ENCODE measurements around the gene GSTM3.
"Not testable (repeated sequence)": the region's sequence is repeated elsewhere in the genome, so short reads cannot be mapped to it uniquely, and the experiment has no call there.

GSTM3 gene

GRCh38 chr1:109689844-109690405 is 50.9 kb downstream of the GSTM3 start:
- H3K9ac ChIP-seq (ENCODE audit: low read length) = no peak overlapping the region
- no peaks in the 10 kb centered on the region for H3K36me3 ChIP-seq (ENCODE audit: control insufficient read depth, insufficient read depth, low read length)
- H3K27ac ChIP-seq (ENCODE audit: low read depth, low read length) = no peak overlapping the region
- H3K4me1 ChIP-seq (ENCODE audit: control insufficient read depth, insufficient read depth, low read length) = no peaks in the 10 kb centered on the region
- no peaks in the 10 kb centered on the region for H3K27me3 ChIP-seq (ENCODE audit: control insufficient read depth, insufficient read depth, low read length)
- no peak overlapping the region for H3K4me3 ChIP-seq (ENCODE audit: low read length)

GRCh38 chr1:109687641-109688499 is 53.0 kb downstream of the GSTM3 start, which contains the start of gene GSTM1:
Gene GSTM1 (plus strand): TSS chr1:109687817. CDS start chr1:109687874, 57 bp downstream.
- Histone ChIP-seq H3K4me1 (ENCODE audit: control insufficient read depth, insufficient read depth, low read length) (no peaks in the 10 kb centered on the region), H3K27me3 (ENCODE audit: control insufficient read depth, insufficient read depth, low read length) (no peaks in the 10 kb centered on the region), H3K36me3 (ENCODE audit: control insufficient read depth, insufficient read depth, low read length) (no peaks in the 10 kb centered on the region), H3K9ac (ENCODE audit: low read length) (no peak within 1 kb of the TSS), H3K4me3 (ENCODE audit: low read length) (no peak within 1 kb of the TSS), H3K27ac (ENCODE audit: low read depth, low read length) (no peak within 1 kb of the TSS)

GRCh38 chr1:109687109-109687508 is 53.7 kb downstream of the GSTM3 start:
- not testable (repeated sequence) for H3K9ac ChIP-seq (ENCODE audit: low read length); H3K4me1 ChIP-seq (ENCODE audit: control insufficient read depth, insufficient read depth, low read length); H3K36me3 ChIP-seq (ENCODE audit: control insufficient read depth, insufficient read depth, low read length); H3K4me3 ChIP-seq (ENCODE audit: low read length); H3K27ac ChIP-seq (ENCODE audit: low read depth, low read length); H3K27me3 ChIP-seq (ENCODE audit: control insufficient read depth, insufficient read depth, low read length)

GRCh38 chr1:109685890-109686289 is 54.9 kb downstream of the GSTM3 start:
- H3K9ac ChIP-seq (ENCODE audit: low read length); H3K27me3 ChIP-seq (ENCODE audit: control insufficient read depth, insufficient read depth, low read length); H3K27ac ChIP-seq (ENCODE audit: low read depth, low read length); H3K4me3 ChIP-seq (ENCODE audit: low read length); H3K36me3 ChIP-seq (ENCODE audit: control insufficient read depth, insufficient read depth, low read length); H3K4me1 ChIP-seq (ENCODE audit: control insufficient read depth, insufficient read depth, low read length): not testable (repeated sequence)

- H3K9ac ChIP-seq (ENCODE audit: low read length) = not testable (repeated sequence)
Measured at GRCh38 chr1:109685399-109685798, 55.4 kb downstream of the GSTM3 start.

GRCh38 chr1:109684777-109685176 is 56.1 kb downstream of the GSTM3 start:
- not testable (repeated sequence) for H3K4me1 ChIP-seq (ENCODE audit: control insufficient read depth, insufficient read depth, low read length); H3K27ac ChIP-seq (ENCODE audit: low read depth, low read length); H3K27me3 ChIP-seq (ENCODE audit: control insufficient read depth, insufficient read depth, low read length); H3K9ac ChIP-seq (ENCODE audit: low read length); H3K4me3 ChIP-seq (ENCODE audit: low read length); H3K36me3 ChIP-seq (ENCODE audit: control insufficient read depth, insufficient read depth, low read length)

More at GRCh38 chr1:109685399-109685798, 55.4 kb downstream of the GSTM3 start:
- H3K27ac ChIP-seq (ENCODE audit: low read depth, low read length); H3K36me3 ChIP-seq (ENCODE audit: control insufficient read depth, insufficient read depth, low read length); H3K4me3 ChIP-seq (ENCODE audit: low read length); H3K27me3 ChIP-seq (ENCODE audit: control insufficient read depth, insufficient read depth, low read length); H3K4me1 ChIP-seq (ENCODE audit: control insufficient read depth, insufficient read depth, low read length): not testable (repeated sequence)
